Kidney (tissue), 14 donors: Measurements from ENCODE around the gene MLPH. TPM values are rescaled to one million over a fixed set of nuclear protein-coding genes. Genes with fewer than 3 reads are reported as not detected.

Experiments
- DNase-seq, 5 donors: peaks; one replicate each; pipeline ENCODE4 v3.0.0-alpha.2; 2013 to 2020
- FAIRE-seq: peaks from 2 replicates; lab custom pipeline; 2012; peaks lifted over from hg19 to GRCh38; lab: Jason Lieb, UNC
- H3K27ac ChIP-seq, 2 donors: one replicate each; pipeline ENCODE4 v1.7.0; 2013; ENCODE audit warnings: low read depth in 2 of 2, low read length in 2 of 2, inconsistent platforms in 1 of 2
- H3K27me3 ChIP-seq: one replicate; pipeline ENCODE4 v1.7.1; 2013; ENCODE audit warnings: low read length, inconsistent platforms; ENCODE audit not compliant: control insufficient read depth, insufficient read depth
- H3K36me3 ChIP-seq, 3 donors: one replicate each; pipeline versions ENCODE4 v1.7.0 to v1.7.1; 2013; ENCODE audit warnings: low read length in 3 of 3, control low read depth in 1 of 3, inconsistent platforms in 1 of 3; ENCODE audit not compliant: insufficient read depth in 3 of 3, control insufficient read depth in 2 of 3
- H3K4me1 ChIP-seq, 3 donors: one replicate each; pipeline versions ENCODE4 v1.7.0 to v1.7.1; 2013; ENCODE audit warnings: low read length in 3 of 3, inconsistent platforms in 1 of 3, low read depth in 1 of 3; ENCODE audit not compliant: control insufficient read depth in 2 of 3, insufficient read depth in 2 of 3
- H3K4me3 ChIP-seq, 3 donors: one replicate each; pipeline versions ENCODE4 v1.7.0 to v1.8.1; 2013; ENCODE audit warnings: low read length in 3 of 3, control low read depth in 1 of 3, inconsistent platforms in 1 of 3
- H3K9ac ChIP-seq, 3 donors: one replicate each; pipeline versions ENCODE4 v1.7.0 to v1.7.1; 2013; ENCODE audit warnings: low read length in 3 of 3, control low read depth in 1 of 3, inconsistent platforms in 1 of 3
- H3K9me3 ChIP-seq, 3 donors: one replicate each; pipeline versions ENCODE4 v1.7.0 to v1.7.1; 2013; ENCODE audit warnings: low read length in 3 of 3, control low read depth in 1 of 3, inconsistent platforms in 1 of 3; ENCODE audit not compliant: control insufficient read depth in 2 of 3, insufficient read depth in 1 of 3
- CTCF ChIP-seq: IDR thresholded peaks from 3 replicates; pipeline ENCODE4 v1.5.1; 2012; ENCODE audit warnings: mild to moderate bottlenecking, moderate library complexity, borderline replicate concordance; ENCODE audit not compliant: insufficient read depth; ENCODE audit errors: extremely low read depth
- intact Hi-C: fragments of 100-400 bp; cut with DNase I; formaldehyde crosslinking; loops from one replicate; pipeline ENCODE4 v1.11.1; 2022
- polyA plus RNA-seq: library from polyadenylated mRNA; stranded (reverse); fragments of 350-450 nt; fragmentation: Illumina TruSeq; extraction: RNeasy Lipid Tissue Mini Kit (QIAGEN cat#74804); gene quantifications from one replicate; pipeline ENCODE4 v1.2.3, GENCODE V29; 2014; ENCODE audit warnings: low read depth, low replicate concordance; ENCODE audit not compliant: insufficient read depth
- total RNA-seq: library from RNA; stranded (reverse); fragmentation: NEBNext Ultra II Directional; extraction: Animal tissue kit (Norgen Biotek cat#: 25700); gene quantifications from one replicate; pipeline ENCODE4 v1.2.1, GENCODE V29; 2021
- donor health status: control.
- donor health status: control.
- donor health status: control.
- donor health status: control.
- donor health status: control.
- donor health status: DM: yes; HTN: yes; CAD: no.
- donor health status: Normal renal cell carcinoma (clear cell type).

Gene MLPH
- total and polyA plus RNA-seq, 2 donors from 2014 or later, result 4.6 to 9.6 TPM

- DNase-seq, result no peak
- H3K36me3 ChIP-seq, result no peaks in the 10 kb centered on the region
- H3K4me1 ChIP-seq, result peaks cover 0 to 15% (median 3%) of the 10 kb centered on the region in 3 donors
- intact Hi-C loops, result no loop called here
- no peak overlapping the region for H3K27ac ChIP-seq
- no peaks in the 10 kb centered on the region for H3K27me3 ChIP-seq
- H3K9me3 ChIP-seq, result no peaks in the 10 kb centered on the region
- no peak for TF ChIP-seq CTCF
- H3K9ac ChIP-seq, result no peak overlapping the region
- no peak for FAIRE-seq
- no peak overlapping the region for H3K4me3 ChIP-seq
Observed at GRCh38 chr2:237450583-237450982, 36.5 kb upstream of the MLPH start.

- H3K9me3 ChIP-seq, result no peaks in the 10 kb centered on the region
- H3K36me3 ChIP-seq, result no peaks in the 10 kb centered on the region
- TF ChIP-seq CTCF, result no peak
- DNase-seq (peak in 4 of 5 donors; percentile 87 to 96 (median 92)), FAIRE-seq (no peak)
- H3K27me3 ChIP-seq, result no peaks in the 10 kb centered on the region
- intact Hi-C loops, result no loop called here
- no peak overlapping the region for H3K27ac ChIP-seq
- no peak overlapping the region for H3K4me3 ChIP-seq
- no peak overlapping the region for H3K9ac ChIP-seq
- H3K4me1 ChIP-seq, result peaks cover 0 to 15% (median 3%) of the 10 kb centered on the region in 3 donors
Observed at GRCh38 chr2:237451643-237452469, 35.2 kb upstream of the MLPH start.

- no peaks in the 10 kb centered on the region for H3K9me3 ChIP-seq
- intact Hi-C loops, result no loop called here
- H3K27me3 ChIP-seq, result no peaks in the 10 kb centered on the region
- H3K36me3 ChIP-seq, result no peaks in the 10 kb centered on the region
- H3K4me3 ChIP-seq, result no peak overlapping the region
- peaks cover 0 to 15% (median 3%) of the 10 kb centered on the region in 3 donors for H3K4me1 ChIP-seq
- FAIRE-seq (no peak), DNase-seq (no peak)
- no peak overlapping the region for H3K9ac ChIP-seq
- no peak for TF ChIP-seq CTCF
- no peak overlapping the region for H3K27ac ChIP-seq
Observed at GRCh38 chr2:237452861-237453260, 34.2 kb upstream of the MLPH start.
